Heart right ventricle (tissue), 16 donors: ENCODE measurements around the gene NELFCD. TPM values are rescaled to one million over a fixed set of nuclear protein-coding genes. Genes with fewer than 3 reads are reported as not detected.

Experiments
- ATAC-seq, 8 donors: fragments of 200-7000 bp; cut with Tn5 transposase; one replicate each; pipeline ENCODE4 v1.9.1; 2020; ENCODE audit warnings: mild to moderate bottlenecking in 8 of 8, moderate library complexity in 8 of 8, moderate number of reproducible peaks in 1 of 8
- DNase-seq, 2 donors: peaks; one replicate each; pipeline ENCODE4 v3.0.0-alpha.2; 2020
- H3K27ac ChIP-seq, 10 donors: fragments of 200-600 bp; sonication (generic) in 2 of 10; one replicate each; pipeline versions ENCODE4 v1.5.0 to v1.8.0; 2020 to 2022; ENCODE audit warnings: mild to moderate bottlenecking in 3 of 10
- H3K27me3 ChIP-seq, 7 donors: fragments of 200-600 bp; one replicate each; pipeline ENCODE4 v1.8.0; 2021 to 2022; ENCODE audit warnings: mild to moderate bottlenecking in 2 of 7
- H3K36me3 ChIP-seq, 9 donors: fragments of 200-600 bp; sonication (generic) in 1 of 9; one replicate each; pipeline versions ENCODE4 v1.5.0 to v1.8.0; 2020 to 2022; ENCODE audit warnings: mild to moderate bottlenecking in 2 of 9
- H3K4me1 ChIP-seq, 9 donors: fragments of 200-600 bp; sonication (generic) in 1 of 9; one replicate each; pipeline versions ENCODE4 v1.5.0 to v1.8.0; 2020 to 2022; ENCODE audit warnings: mild to moderate bottlenecking in 4 of 9
- H3K4me3 ChIP-seq, 10 donors: fragments of 200-600 bp; sonication (generic) in 2 of 10; one replicate each; pipeline versions ENCODE4 v1.5.0 to v1.8.0; 2020 to 2022; ENCODE audit warnings: mild to moderate bottlenecking in 7 of 10, moderate library complexity in 2 of 10
- H3K9me3 ChIP-seq, 11 donors: fragments of 200-600 bp in 10 of 11; sonication (generic) in 2 of 11; one replicate each; pipeline versions ENCODE4 v1.5.0 to v1.8.0; 2013 to 2022; ENCODE audit warnings: mild to moderate bottlenecking in 2 of 11, control low read depth in 1 of 11, moderate library complexity in 1 of 11
- WGBS, 2 donors: extraction: QIAGEN DNeasy Blood & Tissue Kit; methylation state at CpG; one replicate each; pipeline ENCODE4 v1.1.7; 2013; ENCODE audit warnings: inconsistent platforms in 1 of 2; 5-methylcytosine and 5-hydroxymethylcytosine counted together
- intact Hi-C, 10 donors: fragments of 100-400 bp; cut with DNase I; formaldehyde crosslinking; loops; one replicate each; pipeline versions ENCODE4 v1.11.1 to v1.14.2; 2022
- polyA plus RNA-seq, 2 donors: library from polyadenylated mRNA; stranded (reverse); fragments of 200-250 nt; gene quantifications; one replicate each; pipeline ENCODE4 v1.2.3, GENCODE V29; 2013
- total RNA-seq, 10 donors: library from RNA; stranded (reverse); fragmentation: NEBNext Ultra II Directional in 3 of 10; extraction: Animal tissue kit (Norgen Biotek cat#: 25700) in 3 of 10; gene quantifications; one replicate each; pipeline versions ENCODE4 v1.2.1 to v1.2.4, GENCODE V29; 2021 to 2023
- TF ChIP-seq, protein P1 (sequence below), 9 donors: fragments of 200-600 bp; sonication (generic) in 2 of 9; IDR thresholded peaks; one replicate each; pipeline versions ENCODE4 v1.5.0 to v1.8.0; 2021 to 2022; ENCODE audit warnings: antibody characterized with exemption in 9 of 9, mild to moderate bottlenecking in 5 of 9, moderate library complexity in 1 of 9
- donor health status: Arrhythmogenic right ventricular cardiomyopathy.
- donor health status: ischemic (EF 13 %, LVEDD 7.1; RV severe dilation, severe dysfunction).
- donor health status: healthy with polysubstance abuse.
- donor health status: DM: no; HTN: yes; CAD: no.
- donor health status: DM: no; HTN: no; CAD: no.
- donor health status: ischemic (EF 25% LVEDD 6.9; RV normal size, moderate dysfunction).
- donor health status: ischemic (EF 25% LVEDD 5.7; RV mildly dilated, moderate dysfunction).
- donor health status: healthy.
- donor health status: DM: yes; HTN: yes; CAD: no.
- donor health status: Ischemic cardiomyopathy.
- donor health status: ischemic (EF 35%, LVEDD 5.7; RV mildly dilated, moderate dysfunction).
- donor health status: nonischemic (EF 11% LVEDD 7.7; RV severe dilation, severe dysfunction).
- donor health status: DM: yes; HTN: yes; CAD: no.
- donor health status: PGD.
- donor health status: ischemic (EF 29% LVEDD 5.4; RV normal size, mild dysfunction).
- donor health status: nonischemic (EF 23%, LVEDD 6.1; RV moderate dilation, normal function).

The NELFCD gene
- total and polyA plus RNA-seq, 12 donors: 22.8 to 48.1 (median 31.1) TPM

DNA sequence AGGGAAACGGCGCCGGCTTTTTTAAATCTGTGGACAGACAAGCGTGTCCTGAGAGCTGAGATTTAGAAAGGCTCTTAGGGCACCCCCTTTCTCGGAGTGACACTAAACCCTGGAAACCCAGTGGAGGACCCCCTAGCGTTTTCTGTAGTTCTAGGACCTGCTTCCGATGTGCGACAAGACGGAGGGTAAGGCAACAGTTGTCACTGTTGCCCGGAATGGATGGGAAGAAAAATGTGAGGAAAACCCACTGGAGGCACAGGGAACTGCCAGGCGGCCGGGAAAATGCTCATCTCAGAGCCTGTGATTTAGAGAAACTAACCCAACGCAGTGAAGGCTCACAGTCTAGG lies 51.6 kb downstream of the NELFCD start:
- peak overlapping the region; percentile 78 to 96 (median 94) for H3K27ac ChIP-seq
- WGBS, 2 donors: 0 to 1% methylated on average over 13 of the region's 13 CpGs
- no peaks in the 10 kb centered on the region for H3K27me3 ChIP-seq
- H3K36me3 ChIP-seq: peaks cover 0 to 77% (median 47%) of the 10 kb centered on the region in 9 donors
- TF ChIP-seq, protein P1, sequence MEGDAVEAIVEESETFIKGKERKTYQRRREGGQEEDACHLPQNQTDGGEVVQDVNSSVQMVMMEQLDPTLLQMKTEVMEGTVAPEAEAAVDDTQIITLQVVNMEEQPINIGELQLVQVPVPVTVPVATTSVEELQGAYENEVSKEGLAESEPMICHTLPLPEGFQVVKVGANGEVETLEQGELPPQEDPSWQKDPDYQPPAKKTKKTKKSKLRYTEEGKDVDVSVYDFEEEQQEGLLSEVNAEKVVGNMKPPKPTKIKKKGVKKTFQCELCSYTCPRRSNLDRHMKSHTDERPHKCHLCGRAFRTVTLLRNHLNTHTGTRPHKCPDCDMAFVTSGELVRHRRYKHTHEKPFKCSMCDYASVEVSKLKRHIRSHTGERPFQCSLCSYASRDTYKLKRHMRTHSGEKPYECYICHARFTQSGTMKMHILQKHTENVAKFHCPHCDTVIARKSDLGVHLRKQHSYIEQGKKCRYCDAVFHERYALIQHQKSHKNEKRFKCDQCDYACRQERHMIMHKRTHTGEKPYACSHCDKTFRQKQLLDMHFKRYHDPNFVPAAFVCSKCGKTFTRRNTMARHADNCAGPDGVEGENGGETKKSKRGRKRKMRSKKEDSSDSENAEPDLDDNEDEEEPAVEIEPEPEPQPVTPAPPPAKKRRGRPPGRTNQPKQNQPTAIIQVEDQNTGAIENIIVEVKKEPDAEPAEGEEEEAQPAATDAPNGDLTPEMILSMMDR (IDR thresholded peaks at IDR 0.05): peak in 4 of 9 donors; percentile 8 to 25 (median 17)
- ATAC-seq (peak in 3 of 8 donors; percentile 1 to 12 (median 2)), DNase-seq (no peak)
- H3K4me1 ChIP-seq: peaks cover 17 to 51% (median 45%) of the 10 kb centered on the region in 9 donors
- intact Hi-C loops: loop anchor here in 8 of 10 donors (2.0 to 10.0 kb wide), 9 partner anchors 45 to 648 kb away; partner anchors contain the start of genes NELFCD (in 2 of the 8), STX16 (in 1 of the 8) and VAPB (in 1 of the 8)
- H3K9me3 ChIP-seq: no peaks in the 10 kb centered on the region
- peak overlapping the region; percentile 55 to 96 (median 82) for H3K4me3 ChIP-seq

DNA sequence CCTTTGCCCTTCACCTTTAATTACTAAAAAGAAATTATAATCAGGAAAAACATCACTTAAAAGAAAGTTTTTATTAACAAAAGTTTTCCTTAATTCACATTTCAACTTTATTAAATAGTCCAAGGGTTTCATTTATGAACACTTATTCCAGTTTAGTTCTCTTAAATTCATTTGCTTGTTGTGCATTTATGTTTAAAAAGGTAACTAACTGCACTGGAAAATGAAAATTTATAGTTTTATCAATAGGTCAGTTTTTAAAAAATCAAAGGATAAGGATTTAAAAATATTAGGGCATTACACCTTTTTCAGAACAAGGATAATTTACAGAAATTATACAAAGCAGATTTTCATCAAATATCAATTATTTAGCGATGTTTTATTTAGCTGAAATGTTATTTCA lies 52.0 kb downstream of the NELFCD start:
- ATAC-seq: no peak
- H3K4me1 ChIP-seq: peaks cover 17 to 47% (median 41%) of the 10 kb centered on the region in 9 donors
- H3K36me3 ChIP-seq: peaks cover 0 to 77% (median 51%) of the 10 kb centered on the region in 9 donors
- no peaks in the 10 kb centered on the region for H3K27me3 ChIP-seq
- no peak for DNase-seq
- H3K9me3 ChIP-seq: no peaks in the 10 kb centered on the region
- 95 to 100% methylated on average over 1 of the region's 1 CpG for WGBS, 2 donors
- intact Hi-C loops: loop anchor here in 8 of 10 donors (2.0 to 10.0 kb wide), 9 partner anchors 46 to 648 kb away; partner anchors contain the start of genes NELFCD (in 2 of the 8), STX16 (in 1 of the 8) and VAPB (in 1 of the 8)
- TF ChIP-seq, protein P1 (IDR thresholded peaks at IDR 0.05): no peak
- H3K27ac ChIP-seq: peak overlapping the region in 9 of 10 donors; percentile 84 to 96 (median 94)
- H3K4me3 ChIP-seq: peak overlapping the region; percentile 55 to 96 (median 82)

DNA sequence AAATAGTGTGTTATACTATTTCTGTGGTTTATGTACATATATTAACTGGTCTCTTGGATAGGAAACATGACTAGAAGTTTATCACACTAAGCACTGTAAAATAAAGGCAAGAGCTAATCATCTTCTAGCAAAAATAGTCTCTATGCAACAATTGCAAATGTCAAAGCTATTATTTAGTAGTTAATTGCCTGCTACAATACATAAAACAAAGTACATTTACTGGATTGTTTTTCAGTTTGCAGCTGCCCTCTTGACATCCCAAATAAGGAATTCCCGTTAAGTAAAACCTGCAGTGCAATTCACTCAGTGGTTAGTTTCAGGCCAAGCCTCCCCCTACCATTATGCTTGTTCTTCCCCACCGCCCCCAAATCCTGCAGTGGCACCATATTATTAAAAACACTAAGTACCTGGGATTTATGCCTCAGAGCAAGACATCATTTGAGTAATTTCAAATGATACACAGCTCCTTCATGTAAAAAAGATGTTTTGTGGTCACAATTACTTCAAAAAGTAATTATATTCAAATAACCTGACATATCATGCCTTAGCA lies 52.6 kb downstream of the NELFCD start:
- Histone ChIP-seq H3K4me1 (peaks cover 17 to 41% (median 35%) of the 10 kb centered on the region in 9 donors), H3K27ac (no peak overlapping the region), H3K4me3 (no peak overlapping the region), H3K9me3 (no peaks in the 10 kb centered on the region), H3K27me3 (no peaks in the 10 kb centered on the region), H3K36me3 (peaks cover 0 to 75% (median 52%) of the 10 kb centered on the region in 9 donors)
- intact Hi-C loops: loop anchor here in 8 of 10 donors (2.0 to 10.0 kb wide), 9 partner anchors 46 to 649 kb away; partner anchors contain the start of genes NELFCD (in 2 of the 8), STX16 (in 1 of the 8) and VAPB (in 1 of the 8)
- 90 to 94% methylated on average over 2 of the region's 2 CpGs for WGBS, 2 donors
- TF ChIP-seq, protein P1 (IDR thresholded peaks at IDR 0.05): no peak
- ATAC-seq: no peak
- DNase-seq: no peak

DNA sequence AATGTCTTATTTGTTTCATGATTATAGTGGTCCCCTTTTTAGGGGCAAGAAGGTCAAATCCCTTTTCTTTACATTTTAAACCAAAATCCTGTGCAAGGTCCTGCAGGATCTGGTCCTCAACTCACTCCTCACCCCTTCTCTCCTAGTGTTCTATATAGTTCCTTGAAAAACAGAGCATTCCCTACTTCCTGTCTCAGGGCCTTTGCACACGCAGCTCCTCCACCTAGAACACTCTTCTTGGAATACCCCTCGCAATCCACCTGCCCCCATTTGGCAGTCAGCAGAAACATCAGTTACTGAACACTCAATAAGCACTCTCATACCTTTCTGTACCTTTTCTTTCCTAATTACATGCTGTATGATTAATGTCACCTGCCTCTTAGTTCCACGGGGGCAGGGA lies 54.3 kb downstream of the NELFCD start:
- ATAC-seq: no peak
- peaks cover 11 to 39% (median 29%) of the 10 kb centered on the region in 9 donors for H3K4me1 ChIP-seq
- H3K27ac ChIP-seq: no peak overlapping the region
- H3K4me3 ChIP-seq: no peak overlapping the region
- TF ChIP-seq, protein P1 (IDR thresholded peaks at IDR 0.05): no peak
- no peak for DNase-seq
- WGBS, 2 donors: 94 to 98% methylated on average over 3 of the region's 3 CpGs
- peaks cover 0 to 67% (median 39%) of the 10 kb centered on the region in 9 donors for H3K36me3 ChIP-seq
- H3K27me3 ChIP-seq: no peaks in the 10 kb centered on the region
- intact Hi-C loops: loop anchor here in 5 of 10 donors (10.0 kb wide), 4 partner anchors 51 to 651 kb away; partner anchors contain the start of genes NELFCD (in 1 of the 5), STX16 (in 1 of the 5) and VAPB (in 1 of the 5)
- no peaks in the 10 kb centered on the region for H3K9me3 ChIP-seq
